ENCODE results near the gene TBC1D1. TPM values are rescaled to one million over a fixed set of nuclear protein-coding genes. Genes with fewer than 3 reads are reported as not detected.

Gene TBC1D1
- total RNA-seq, 4 donors from 2014 or later: 56.4 to 127 (median 94.8) TPM

- TF ChIP-seq CTCF (IDR thresholded peaks at IDR 0.05): no peak
- DNase-seq (ENCODE audit: low spot score) (no peak), ATAC-seq (ENCODE audit: low FRiP score) (no peak)
Observed at GRCh38 chr4:37978248-37978924, 87.5 kb downstream of the TBC1D1 start.

- no peak for DNase-seq (ENCODE audit: low spot score)
- no peak for TF ChIP-seq CTCF (IDR thresholded peaks at IDR 0.05)
- no peak for ATAC-seq (ENCODE audit: low FRiP score)
Observed at GRCh38 chr4:37980246-37980645, 89.4 kb downstream of the TBC1D1 start.

GRCh38 chr4:37981425-37981824 lies 90.5 kb downstream of the TBC1D1 start:
- no peak for ATAC-seq (ENCODE audit: low FRiP score)
- no peak for TF ChIP-seq CTCF (IDR thresholded peaks at IDR 0.05)

GRCh38 chr4:37981844-37982720 lies 91.2 kb downstream of the TBC1D1 start:
- DNase-seq (ENCODE audit: low spot score) (no peak), ATAC-seq (ENCODE audit: low FRiP score) (no peak)
- no peak for TF ChIP-seq CTCF (IDR thresholded peaks at IDR 0.05)

More at GRCh38 chr4:37981425-37981824, 90.5 kb downstream of the TBC1D1 start:
- no peak for DNase-seq (ENCODE audit: low spot score)

- ATAC-seq (ENCODE audit: low FRiP score) (no peak), DNase-seq (ENCODE audit: low spot score) (no peak)
- TF ChIP-seq CTCF (IDR thresholded peaks at IDR 0.05): no peak
Observed at GRCh38 chr4:37982736-37983135, 91.9 kb downstream of the TBC1D1 start.

- ATAC-seq (ENCODE audit: low FRiP score): no peak
Observed at GRCh38 chr4:37983951-37984350, 93.1 kb downstream of the TBC1D1 start.

More at GRCh38 chr4:37983951-37984350, 93.1 kb downstream of the TBC1D1 start:
- no peak for TF ChIP-seq CTCF (IDR thresholded peaks at IDR 0.05)
- no peak for DNase-seq (ENCODE audit: low spot score)
